Subcutaneous abdominal adipose tissue (tissue), 5 donors: ENCODE data around the gene DHRS2.

Experiments used
- H3K27ac ChIP-seq: one replicate; pipeline ENCODE4 v1.7.0; 2013; ENCODE audit warnings: low read depth, mild to moderate bottlenecking, inconsistent platforms, low read length, moderate library complexity
- H3K27me3 ChIP-seq, 5 donors: one replicate each; pipeline ENCODE4 v1.7.0; 2013; ENCODE audit warnings: low read length in 5 of 5, inconsistent platforms in 1 of 5; ENCODE audit not compliant: control insufficient read depth in 5 of 5, insufficient read depth in 4 of 5
- H3K36me3 ChIP-seq, 5 donors: one replicate each; pipeline ENCODE4 v1.7.0; 2013; ENCODE audit warnings: low read length in 5 of 5; ENCODE audit not compliant: control insufficient read depth in 5 of 5, insufficient read depth in 5 of 5
- H3K4me1 ChIP-seq, 5 donors: one replicate each; pipeline ENCODE4 v1.7.0; 2013; ENCODE audit warnings: low read length in 5 of 5, mild to moderate bottlenecking in 3 of 5, moderate library complexity in 1 of 5; ENCODE audit not compliant: control insufficient read depth in 5 of 5, insufficient read depth in 5 of 5
- H3K4me3 ChIP-seq, 5 donors: one replicate each; pipeline ENCODE4 v1.7.0; 2013; ENCODE audit warnings: low read length in 5 of 5, low read depth in 1 of 5
- H3K9ac ChIP-seq, 5 donors: one replicate each; pipeline ENCODE4 v1.7.0; 2013; ENCODE audit warnings: low read length in 5 of 5, mild to moderate bottlenecking in 4 of 5, moderate library complexity in 3 of 5
- H3K9me3 ChIP-seq, 5 donors: one replicate each; pipeline ENCODE4 v1.7.0; 2013; ENCODE audit warnings: low read length in 5 of 5; ENCODE audit not compliant: control insufficient read depth in 5 of 5
- donor health status: healthy.
- donor health status: healthy.
- donor health status: healthy.
- donor health status: healthy.
- donor health status: healthy.

DHRS2 gene

DNA sequence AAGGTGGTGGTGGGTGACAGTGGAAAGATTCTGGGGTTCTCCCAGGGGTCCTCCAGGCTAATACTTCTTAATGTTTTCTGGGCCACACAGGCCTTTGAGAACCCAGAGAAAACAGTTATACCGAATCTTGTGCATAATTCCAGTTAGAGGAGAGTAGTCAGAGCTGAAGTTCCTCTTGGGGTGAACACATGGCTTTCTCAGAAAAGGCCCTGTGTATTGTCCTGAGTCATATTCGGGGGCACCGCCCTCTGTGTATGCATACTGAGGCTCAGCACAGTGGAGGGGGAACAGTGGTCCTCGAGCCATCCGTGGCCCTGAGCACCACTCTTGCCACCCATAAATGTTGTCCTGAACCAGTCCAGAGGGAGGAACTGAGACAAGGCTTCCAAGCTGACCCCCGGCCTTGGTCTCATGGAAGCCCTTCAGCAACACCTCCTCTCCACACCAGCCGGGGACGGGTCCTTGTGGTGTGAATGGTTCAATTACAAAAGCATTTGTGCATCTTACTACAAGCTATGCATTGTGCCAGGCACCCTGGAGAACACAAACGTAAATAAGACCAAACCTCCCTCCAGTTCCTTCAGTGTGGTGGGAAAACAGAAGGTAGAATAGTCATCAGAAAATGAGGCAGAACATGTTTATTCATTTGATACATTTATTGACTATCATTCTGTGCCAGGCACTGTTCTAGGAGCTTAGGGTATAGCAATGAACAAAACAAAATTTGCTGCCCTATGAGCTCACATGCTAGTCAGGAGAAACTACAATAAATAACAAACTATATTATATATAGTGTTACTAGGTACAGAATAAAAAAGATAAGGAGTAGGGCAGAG is 9.9 kb downstream of the DHRS2 start:
- H3K27me3 ChIP-seq = no peaks in the 10 kb centered on the region
- peaks cover 0 to 6% (median 3%) of the 10 kb centered on the region in 5 donors for H3K4me1 ChIP-seq
- H3K9ac ChIP-seq = no peak overlapping the region
- H3K4me3 ChIP-seq = no peak overlapping the region
- H3K36me3 ChIP-seq = no peaks in the 10 kb centered on the region
- H3K9me3 ChIP-seq = no peaks in the 10 kb centered on the region
- no peak overlapping the region for H3K27ac ChIP-seq

DNA sequence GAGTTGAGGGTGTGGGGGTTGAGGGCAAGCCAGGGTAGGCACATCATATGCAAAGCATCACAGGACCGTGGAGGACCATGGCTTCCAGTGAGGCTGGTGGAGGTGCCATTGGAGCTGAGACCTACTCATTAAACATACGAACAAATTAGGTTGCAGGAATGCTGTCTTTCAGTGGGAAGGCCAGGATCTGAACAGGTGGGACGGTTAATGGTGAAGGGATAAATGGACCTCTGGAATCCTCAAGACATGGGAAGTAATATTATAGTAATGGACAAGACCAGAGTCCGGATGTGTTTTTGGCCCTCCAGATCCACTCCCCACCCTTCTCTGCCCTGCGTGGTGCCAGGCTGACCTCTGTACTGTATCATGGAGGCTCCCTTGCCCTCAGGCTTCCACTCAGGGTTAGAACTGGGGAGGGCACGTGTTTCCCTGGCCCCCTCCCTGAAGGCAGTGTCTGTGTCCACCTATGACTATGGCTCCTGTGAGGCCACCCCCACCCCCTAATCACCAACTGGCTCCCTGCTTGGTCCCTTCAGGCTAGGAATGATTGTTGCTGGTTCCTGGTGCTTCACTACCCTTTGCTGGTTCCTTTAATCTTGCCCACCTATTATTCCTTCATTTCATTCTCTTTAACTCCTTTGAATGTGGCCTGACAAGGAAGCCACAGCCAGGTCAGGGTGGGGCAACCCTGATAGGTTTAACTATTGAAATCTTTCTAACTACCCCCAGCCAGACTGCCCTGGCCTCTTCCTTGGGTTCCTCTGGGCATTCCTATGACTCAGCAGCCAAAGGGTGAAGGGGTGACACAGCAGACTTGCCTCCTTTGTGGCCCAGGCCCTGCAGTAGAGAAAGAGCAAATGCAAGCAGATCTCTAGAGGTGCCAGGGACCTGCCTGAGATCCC is 10.7 kb downstream of the DHRS2 start:
- Histone ChIP-seq H3K4me1 (no peaks in the 10 kb centered on the region), H3K9ac (no peak overlapping the region), H3K9me3 (no peaks in the 10 kb centered on the region), H3K36me3 (no peaks in the 10 kb centered on the region), H3K27ac (no peak overlapping the region), H3K4me3 (no peak overlapping the region), H3K27me3 (no peaks in the 10 kb centered on the region)

GRCh38 chr14:23647619-23648018 is 11.5 kb downstream of the DHRS2 start:
- no peak overlapping the region for H3K4me3 ChIP-seq

DNA sequence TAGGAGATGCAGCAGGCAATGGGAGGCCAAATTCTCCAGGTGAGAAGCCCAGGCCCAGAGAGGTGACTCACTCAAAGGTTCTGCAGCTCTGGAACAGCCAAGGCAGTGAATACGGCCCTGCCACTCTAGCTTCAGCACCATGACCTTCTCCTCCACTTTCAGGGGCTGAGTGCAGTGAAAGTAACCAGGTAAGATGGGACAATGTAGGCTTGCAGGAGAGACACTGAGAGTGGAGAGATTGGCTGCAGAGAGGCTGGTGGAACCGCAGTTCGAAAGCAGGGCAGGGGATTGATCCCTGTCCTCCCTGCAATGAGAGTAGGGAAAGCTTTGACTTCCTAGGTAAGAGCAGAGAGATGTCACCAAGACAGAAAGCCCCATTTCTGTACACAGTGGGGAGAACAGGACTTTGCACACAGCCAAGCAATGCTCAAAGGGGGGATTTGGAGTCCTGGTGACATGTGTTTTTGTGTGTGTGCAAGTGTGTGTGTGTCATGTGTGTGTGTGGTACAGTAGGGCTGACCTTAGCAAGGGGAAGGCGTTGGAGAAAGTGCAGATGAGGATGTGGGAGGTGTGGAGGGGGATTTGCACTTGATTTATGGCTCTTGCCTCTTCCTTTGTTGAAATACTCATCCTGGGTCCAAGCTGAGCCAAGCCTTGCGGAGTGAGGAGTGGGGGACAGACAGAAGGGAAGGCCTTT is 12.7 kb downstream of the DHRS2 start:
- Histone ChIP-seq H3K4me1 (no peaks in the 10 kb centered on the region), H3K27ac (no peak overlapping the region), H3K9me3 (no peaks in the 10 kb centered on the region), H3K9ac (no peak overlapping the region), H3K36me3 (no peaks in the 10 kb centered on the region), H3K27me3 (no peaks in the 10 kb centered on the region), H3K4me3 (no peak overlapping the region)

More at GRCh38 chr14:23647619-23648018, 11.5 kb downstream of the DHRS2 start:
- no peaks in the 10 kb centered on the region for H3K27me3 ChIP-seq
- H3K4me1 ChIP-seq = no peaks in the 10 kb centered on the region
- no peaks in the 10 kb centered on the region for H3K36me3 ChIP-seq
- H3K27ac ChIP-seq = no peak overlapping the region
- no peak overlapping the region for H3K9ac ChIP-seq
- H3K9me3 ChIP-seq = no peaks in the 10 kb centered on the region

- H3K4me1 ChIP-seq = no peaks in the 10 kb centered on the region
- no peak overlapping the region for H3K27ac ChIP-seq
- no peak overlapping the region for H3K9ac ChIP-seq
- H3K36me3 ChIP-seq = no peaks in the 10 kb centered on the region
- no peaks in the 10 kb centered on the region for H3K27me3 ChIP-seq
- H3K9me3 ChIP-seq = no peaks in the 10 kb centered on the region
- H3K4me3 ChIP-seq = no peak overlapping the region
These were observed 14.3 kb downstream of the DHRS2 start for GRCh38 chr14:23650506-23650905.

GRCh38 chr14:23653051-23653450 is 16.9 kb downstream of the DHRS2 start:
- Histone ChIP-seq H3K27ac (no peak overlapping the region), H3K36me3 (no peaks in the 10 kb centered on the region), H3K27me3 (peaks cover 0 to 4% (median under 1%) of the 10 kb centered on the region in 5 donors), H3K4me1 (no peaks in the 10 kb centered on the region), H3K4me3 (no peak overlapping the region), H3K9ac (no peak overlapping the region), H3K9me3 (no peaks in the 10 kb centered on the region)

- no peak overlapping the region for H3K27ac ChIP-seq
- H3K27me3 ChIP-seq = peaks cover 0 to 10% (median 4%) of the 10 kb centered on the region in 5 donors
- no peaks in the 10 kb centered on the region for H3K36me3 ChIP-seq
- H3K4me1 ChIP-seq = no peaks in the 10 kb centered on the region
- no peak overlapping the region for H3K4me3 ChIP-seq
- no peaks in the 10 kb centered on the region for H3K9me3 ChIP-seq
- no peak overlapping the region for H3K9ac ChIP-seq
These were observed 18.1 kb downstream of the DHRS2 start for GRCh38 chr14:23654231-23654630.

- Histone ChIP-seq H3K9ac (no peak overlapping the region), H3K27me3 (peaks cover 0 to 16% (median 9%) of the 10 kb centered on the region in 5 donors), H3K9me3 (no peaks in the 10 kb centered on the region), H3K27ac (no peak overlapping the region), H3K4me1 (no peaks in the 10 kb centered on the region), H3K4me3 (no peak overlapping the region), H3K36me3 (no peaks in the 10 kb centered on the region)
These were observed 21.9 kb downstream of the DHRS2 start for GRCh38 chr14:23657959-23658470.

DNA sequence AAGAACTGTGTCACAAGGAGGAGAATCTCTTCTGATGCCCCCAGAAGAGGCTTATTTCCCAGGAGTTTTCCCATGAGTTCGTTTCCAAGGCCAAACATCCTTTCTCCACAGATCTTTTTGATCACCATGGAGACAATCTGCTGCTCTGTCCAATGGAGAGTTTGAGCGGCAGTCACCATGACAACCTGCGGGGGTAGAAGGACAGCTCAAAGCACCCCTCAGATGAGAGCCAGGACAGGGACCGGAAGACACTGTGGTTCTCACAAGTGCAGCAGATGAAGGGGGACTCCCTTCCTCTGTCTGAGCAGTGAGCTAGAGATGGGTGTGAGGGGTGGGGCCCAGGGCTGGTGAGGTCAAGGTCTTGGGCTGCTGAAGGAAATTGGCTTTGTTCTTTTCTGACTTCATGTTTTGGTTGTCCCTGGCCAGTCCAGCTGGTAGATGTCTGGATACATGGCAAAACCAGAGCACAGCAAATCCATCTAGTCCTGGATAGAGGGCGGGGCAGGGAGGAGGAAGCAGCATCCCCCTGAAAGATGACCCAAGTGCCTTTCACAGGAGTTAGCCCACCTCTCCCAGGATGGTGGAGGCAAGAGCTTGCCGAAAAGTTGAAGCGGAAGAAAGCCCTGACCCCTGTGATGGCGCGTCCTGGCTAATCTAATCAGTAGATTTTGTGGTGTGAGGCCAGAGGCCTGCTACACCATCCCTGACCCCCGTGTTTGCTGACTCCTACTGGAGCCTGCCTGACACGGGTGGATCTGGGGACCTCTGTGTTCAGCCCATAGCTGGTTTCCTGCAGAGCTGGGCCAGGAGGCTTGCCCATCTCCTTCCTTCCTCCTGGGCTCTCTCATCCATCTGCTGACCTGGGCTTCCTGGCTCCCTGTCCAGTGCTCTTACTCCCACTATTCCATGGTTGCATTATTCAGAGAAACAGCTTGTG is 24.4 kb downstream of the DHRS2 start:
- H3K4me3 ChIP-seq = no peak overlapping the region
- H3K36me3 ChIP-seq = no peaks in the 10 kb centered on the region
- no peaks in the 10 kb centered on the region for H3K4me1 ChIP-seq
- H3K9me3 ChIP-seq = no peaks in the 10 kb centered on the region
- no peak overlapping the region for H3K27ac ChIP-seq
- H3K9ac ChIP-seq = no peak overlapping the region
- peaks cover 0 to 16% (median 9%) of the 10 kb centered on the region in 5 donors for H3K27me3 ChIP-seq
